ENCODE data around the gene ST8SIA5.

GRCh38 chr18:46676182-46676835 is 80.5 kb downstream of the ST8SIA5 start:
- TF ChIP-seq, protein P1, sequence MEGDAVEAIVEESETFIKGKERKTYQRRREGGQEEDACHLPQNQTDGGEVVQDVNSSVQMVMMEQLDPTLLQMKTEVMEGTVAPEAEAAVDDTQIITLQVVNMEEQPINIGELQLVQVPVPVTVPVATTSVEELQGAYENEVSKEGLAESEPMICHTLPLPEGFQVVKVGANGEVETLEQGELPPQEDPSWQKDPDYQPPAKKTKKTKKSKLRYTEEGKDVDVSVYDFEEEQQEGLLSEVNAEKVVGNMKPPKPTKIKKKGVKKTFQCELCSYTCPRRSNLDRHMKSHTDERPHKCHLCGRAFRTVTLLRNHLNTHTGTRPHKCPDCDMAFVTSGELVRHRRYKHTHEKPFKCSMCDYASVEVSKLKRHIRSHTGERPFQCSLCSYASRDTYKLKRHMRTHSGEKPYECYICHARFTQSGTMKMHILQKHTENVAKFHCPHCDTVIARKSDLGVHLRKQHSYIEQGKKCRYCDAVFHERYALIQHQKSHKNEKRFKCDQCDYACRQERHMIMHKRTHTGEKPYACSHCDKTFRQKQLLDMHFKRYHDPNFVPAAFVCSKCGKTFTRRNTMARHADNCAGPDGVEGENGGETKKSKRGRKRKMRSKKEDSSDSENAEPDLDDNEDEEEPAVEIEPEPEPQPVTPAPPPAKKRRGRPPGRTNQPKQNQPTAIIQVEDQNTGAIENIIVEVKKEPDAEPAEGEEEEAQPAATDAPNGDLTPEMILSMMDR (IDR thresholded peaks at IDR 0.05; ENCODE audit: low read length): no peak
- TF ChIP-seq EZH2 (IDR thresholded peaks at IDR 0.05; ENCODE audit: borderline replicate concordance, low read length): no peak

Measured in OCI-LY1 (cell line).